ENCODE results near the gene ARRB1.

GRCh38 chr11:75214843-75215242 is 136.6 kb downstream of the ARRB1 start:
- TF ChIP-seq POLR2A (IDR thresholded peaks at IDR 0.05; ENCODE audit: extremely low read depth, insufficient read length) (no peak), CTCF (IDR thresholded peaks at IDR 0.05; ENCODE audit: low read depth, low read length) (no peak), MYC (IDR thresholded peaks at IDR 0.05; ENCODE audit: low read depth, low read length) (no peak), MAX (IDR thresholded peaks at IDR 0.05; ENCODE audit: low read depth, low read length) (no peak)
